Heart left ventricle (tissue), 16 donors: ENCODE data around the gene NFKBIE. TPM values are rescaled to one million over a fixed set of nuclear protein-coding genes. Genes with fewer than 3 reads are reported as not detected.
A peak's percentile ranks its signal among the peaks of the same experiment; 100 is the strongest.

Source experiments
- ATAC-seq, 4 donors: fragments of 200-7000 bp; cut with Tn5 transposase; one replicate each; pipeline ENCODE4 v1.9.1; 2020 to 2022; ENCODE audit warnings: moderate library complexity in 4 of 4, mild to moderate bottlenecking in 3 of 4, moderate number of reproducible peaks in 1 of 4
- DNase-seq, 5 donors: peaks; one replicate each; pipeline ENCODE4 v3.0.0-alpha.2; 2020
- H3K27ac ChIP-seq, 12 donors: fragments of 200-600 bp; sonication (generic) in 4 of 12; one replicate each; pipeline versions ENCODE4 v1.5.0 to v1.8.0; 2016 to 2022; ENCODE audit warnings: mild to moderate bottlenecking in 2 of 12
- H3K27me3 ChIP-seq, 9 donors: fragments of 200-600 bp; sonication (generic) in 2 of 9; one replicate each; pipeline versions ENCODE4 v1.5.1 to v1.8.0; 2016 to 2022; ENCODE audit warnings: mild to moderate bottlenecking in 3 of 9
- H3K36me3 ChIP-seq, 9 donors: fragments of 200-600 bp; sonication (generic) in 2 of 9; one replicate each; pipeline versions ENCODE4 v1.5.0 to v1.8.0; 2018 to 2022; ENCODE audit warnings: mild to moderate bottlenecking in 2 of 9
- H3K4me1 ChIP-seq, 12 donors: fragments of 200-600 bp; sonication (generic) in 4 of 12; one replicate each; pipeline versions ENCODE4 v1.5.0 to v1.8.0; 2016 to 2022; ENCODE audit warnings: mild to moderate bottlenecking in 3 of 12
- H3K4me3 ChIP-seq, 12 donors: fragments of 200-600 bp; sonication (generic) in 4 of 12; one replicate each; pipeline versions ENCODE4 v1.5.0 to v1.8.0; 2017 to 2022; ENCODE audit warnings: mild to moderate bottlenecking in 9 of 12, moderate library complexity in 4 of 12
- H3K9me3 ChIP-seq, 12 donors: fragments of 200-600 bp; sonication (generic) in 4 of 12; one replicate each; pipeline versions ENCODE4 v1.5.0 to v1.8.0; 2016 to 2022; ENCODE audit warnings: mild to moderate bottlenecking in 1 of 12
- POLR2A ChIP-seq, 2 donors: fragments of 450-650 bp; IDR thresholded peaks; one replicate each; pipeline ENCODE4 v1.6.1; 2017; ENCODE audit warnings: antibody characterized with exemption in 2 of 2, mild to moderate bottlenecking in 2 of 2, moderate library complexity in 2 of 2
- WGBS, 4 donors: extraction: QIAGEN DNeasy Blood & Tissue Kit in 2 of 4; methylation state at CpG; one replicate each; pipeline versions ENCODE4 v1.1.5 to v1.1.7; 2013 to 2018; 5-methylcytosine and 5-hydroxymethylcytosine counted together
- intact Hi-C, 10 donors: fragments of 100-400 bp; cut with DNase I; formaldehyde crosslinking; loops; one replicate each; pipeline versions ENCODE4 v1.11.1 to v1.14.2; 2022
- polyA plus RNA-seq, 2 donors: library from polyadenylated mRNA; stranded (reverse); fragments of 200-250 nt; gene quantifications; one replicate each; pipeline ENCODE4 v1.2.3, GENCODE V29; 2013
- total RNA-seq, 9 donors: library from RNA; depleted of rRNA in 2 of 9; stranded (reverse); fragments of >200 nt in 2 of 9; fragmentation: NEBNext Ultra II Directional in 3 of 9; extraction: Animal tissue kit (Norgen Biotek cat#: 25700) in 3 of 9; gene quantifications; one replicate each; pipeline versions ENCODE4 v1.1.0 to v1.2.4, GENCODE V29; 2016 to 2023
- TF ChIP-seq, protein P1 (sequence below), 12 donors: fragments of 200-600 bp; sonication (generic) in 4 of 12; IDR thresholded peaks; one replicate each; pipeline versions ENCODE4 v1.5.0 to v1.8.0; 2018 to 2022; ENCODE audit warnings: antibody characterized with exemption in 12 of 12, mild to moderate bottlenecking in 5 of 12
- donor health status: ischemic (EF 13 %, LVEDD 7.1; RV severe dilation, severe dysfunction).
- donor health status: healthy with polysubstance abuse.
- donor health status: DM: no; HTN: yes; CAD: no.
- donor health status: DM: no; HTN: no; CAD: no.
- donor health status: ischemic (EF 25% LVEDD 6.9; RV normal size, moderate dysfunction).
- donor health status: ischemic (EF 25% LVEDD 5.7; RV mildly dilated, moderate dysfunction).
- donor health status: healthy.
- donor health status: DM: yes; HTN: yes; CAD: no.
- donor health status: ischemic (EF 35%, LVEDD 5.7; RV mildly dilated, moderate dysfunction).
- donor health status: nonischemic (EF 11% LVEDD 7.7; RV severe dilation, severe dysfunction).
- donor health status: DM: yes; HTN: yes; CAD: no.
- donor health status: PGD.
- donor health status: ischemic (EF 29% LVEDD 5.4; RV normal size, mild dysfunction).
- donor health status: nonischemic (EF 23%, LVEDD 6.1; RV moderate dilation, normal function).

NFKBIE gene
- total and polyA plus RNA-seq, 11 donors, result 2.5 to 13.1 (median 4.0) TPM

DNA sequence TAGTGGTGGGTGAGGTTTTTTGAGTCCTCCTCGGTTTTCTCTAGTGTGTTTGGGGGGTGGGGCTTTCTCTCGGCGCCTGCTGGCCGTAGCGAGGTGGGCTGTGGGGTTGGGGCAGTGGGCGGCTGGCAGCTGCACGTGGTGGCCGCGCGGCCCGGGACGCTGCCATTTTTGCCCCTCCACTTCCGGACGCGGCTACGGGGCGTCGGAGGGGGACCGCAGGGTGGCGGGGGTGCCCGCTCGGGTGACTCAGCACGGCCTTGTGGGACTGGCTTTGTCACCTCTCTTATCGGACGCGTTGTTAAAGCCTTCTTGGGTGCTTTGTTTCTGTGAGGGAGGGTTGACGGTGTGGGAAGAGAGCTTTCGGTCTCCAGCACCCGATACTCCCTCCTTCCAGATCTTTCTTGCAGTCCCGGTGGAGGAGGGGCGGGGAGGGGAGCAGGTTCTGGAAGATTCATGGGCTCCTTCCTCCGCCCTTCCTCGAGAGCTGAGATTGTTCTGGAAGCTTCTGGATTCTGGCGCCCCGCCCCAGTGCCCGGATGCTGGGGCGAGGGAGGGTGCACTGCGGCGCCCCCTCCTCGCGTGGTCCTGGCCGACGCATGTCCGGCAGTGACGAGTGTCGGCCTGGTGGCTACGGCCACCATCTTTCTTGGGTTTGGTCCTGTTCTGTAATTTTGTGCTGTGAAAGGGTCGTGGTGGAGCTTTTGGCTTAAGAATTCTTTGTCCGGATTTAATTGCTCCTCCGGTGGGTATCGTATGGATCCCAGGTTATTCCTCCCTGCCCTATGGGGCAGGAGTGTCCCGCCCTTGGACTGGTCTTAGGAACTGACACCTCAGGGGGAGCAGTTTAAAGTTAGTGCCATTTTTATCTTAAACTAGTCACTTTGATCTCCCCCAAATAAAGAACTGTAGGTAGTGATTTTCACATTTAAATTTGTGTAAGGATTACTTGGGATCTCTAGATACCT is 17.7 kb downstream of the NFKBIE start:
- peak; percentile 80 to 87 (median 83) for DNase-seq
- intact Hi-C loops, result loop anchor here in 1 of 10 donors (10.0 kb wide), 2 partner anchors 473 to 613 kb away; partner anchors contain the start of genes MAD2L1BP and VEGFA

DNA sequence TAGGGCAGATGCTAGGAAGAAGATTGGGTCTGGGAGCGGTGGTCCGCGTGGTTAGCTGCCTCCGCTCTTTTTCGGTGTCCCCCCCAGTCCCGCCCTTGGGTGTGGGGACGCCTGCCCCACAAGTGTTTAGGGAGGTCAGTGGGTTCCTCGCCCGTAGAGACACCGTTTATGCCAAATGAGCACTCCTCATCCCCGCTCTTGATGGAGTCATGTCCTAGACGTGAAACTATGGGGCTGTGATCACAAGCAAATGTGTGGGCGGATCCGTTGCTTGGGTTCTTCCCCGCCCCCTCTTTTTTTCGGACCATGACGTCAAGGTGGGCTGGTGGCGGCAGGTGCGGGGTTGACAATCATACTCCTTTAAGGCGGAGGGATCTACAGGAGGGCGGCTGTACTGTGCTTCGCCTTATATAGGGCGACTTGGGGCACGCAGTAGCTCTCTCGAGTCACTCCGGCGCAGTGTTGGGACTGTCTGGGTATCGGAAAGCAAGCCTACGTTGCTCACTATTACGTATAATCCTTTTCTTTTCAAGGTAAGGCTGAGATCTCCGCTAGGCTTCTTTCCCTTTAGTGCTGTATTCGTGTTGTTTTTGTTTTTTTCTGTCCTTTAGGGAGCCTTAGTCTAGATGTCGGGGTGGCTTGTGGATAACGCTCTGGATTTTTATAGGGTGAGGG is 18.6 kb downstream of the NFKBIE start, which contains the start of gene HSP90AB1:
TSS of gene HSP90AB1 (plus strand) at position 439 of the 675 bp plus-strand sequence. CDS start 1,529 bp downstream, outside the sequence.
- 0% methylated on average over 30 to 34 of the region's 34 CpGs for WGBS, 4 donors
- TF ChIP-seq, protein P1, sequence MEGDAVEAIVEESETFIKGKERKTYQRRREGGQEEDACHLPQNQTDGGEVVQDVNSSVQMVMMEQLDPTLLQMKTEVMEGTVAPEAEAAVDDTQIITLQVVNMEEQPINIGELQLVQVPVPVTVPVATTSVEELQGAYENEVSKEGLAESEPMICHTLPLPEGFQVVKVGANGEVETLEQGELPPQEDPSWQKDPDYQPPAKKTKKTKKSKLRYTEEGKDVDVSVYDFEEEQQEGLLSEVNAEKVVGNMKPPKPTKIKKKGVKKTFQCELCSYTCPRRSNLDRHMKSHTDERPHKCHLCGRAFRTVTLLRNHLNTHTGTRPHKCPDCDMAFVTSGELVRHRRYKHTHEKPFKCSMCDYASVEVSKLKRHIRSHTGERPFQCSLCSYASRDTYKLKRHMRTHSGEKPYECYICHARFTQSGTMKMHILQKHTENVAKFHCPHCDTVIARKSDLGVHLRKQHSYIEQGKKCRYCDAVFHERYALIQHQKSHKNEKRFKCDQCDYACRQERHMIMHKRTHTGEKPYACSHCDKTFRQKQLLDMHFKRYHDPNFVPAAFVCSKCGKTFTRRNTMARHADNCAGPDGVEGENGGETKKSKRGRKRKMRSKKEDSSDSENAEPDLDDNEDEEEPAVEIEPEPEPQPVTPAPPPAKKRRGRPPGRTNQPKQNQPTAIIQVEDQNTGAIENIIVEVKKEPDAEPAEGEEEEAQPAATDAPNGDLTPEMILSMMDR (IDR thresholded peaks at IDR 0.05), result no peak
- peak; percentile 81 to 95 for TF ChIP-seq POLR2A (IDR thresholded peaks at IDR 0.05)
- H3K9me3 ChIP-seq, result no peaks in the 10 kb centered on the region
- peak within 1 kb of the TSS; percentile 90 to 100 (median 98) for H3K27ac ChIP-seq
- intact Hi-C loops, result loop anchor here in 2 of 10 donors (1.0 to 10.0 kb wide), 3 partner anchors 25 to 612 kb away; partner anchors contain the start of genes MAD2L1BP (in 1 of the 2) and VEGFA (in 1 of the 2)
- no peaks in the 10 kb centered on the region for H3K27me3 ChIP-seq
- ATAC-seq (peak; percentile 83 to 88 (median 86)), DNase-seq (peak; percentile 94 to 97 (median 95))
- peaks cover 0 to 45% (median 37%) of the 10 kb centered on the region in 12 donors for H3K4me1 ChIP-seq
- peaks cover 2 to 39% (median 35%) of the 10 kb centered on the region in 9 donors for H3K36me3 ChIP-seq
- H3K4me3 ChIP-seq, result peak within 1 kb of the TSS; percentile 69 to 98 (median 81)

More for the DNA sequence above, 17.7 kb downstream of the NFKBIE start:
- H3K9me3 ChIP-seq, result no peaks in the 10 kb centered on the region
- TF ChIP-seq, protein P1 (IDR thresholded peaks at IDR 0.05), result peak in 1 of 12 donors; percentile 4
- no peak for TF ChIP-seq POLR2A (IDR thresholded peaks at IDR 0.05)
- peak overlapping the region; percentile 90 to 100 (median 98) for H3K27ac ChIP-seq
- 0% methylated on average over 25 to 52 of the region's 52 CpGs for WGBS, 4 donors
- H3K36me3 ChIP-seq, result peaks cover 2 to 47% (median 43%) of the 10 kb centered on the region in 9 donors
- peaks cover 0 to 53% (median 38%) of the 10 kb centered on the region in 12 donors for H3K4me1 ChIP-seq
- peak; percentile 41 to 60 (median 60) for ATAC-seq
- H3K4me3 ChIP-seq, result peak overlapping the region; percentile 69 to 98 (median 81)
- H3K27me3 ChIP-seq, result no peaks in the 10 kb centered on the region

DNA sequence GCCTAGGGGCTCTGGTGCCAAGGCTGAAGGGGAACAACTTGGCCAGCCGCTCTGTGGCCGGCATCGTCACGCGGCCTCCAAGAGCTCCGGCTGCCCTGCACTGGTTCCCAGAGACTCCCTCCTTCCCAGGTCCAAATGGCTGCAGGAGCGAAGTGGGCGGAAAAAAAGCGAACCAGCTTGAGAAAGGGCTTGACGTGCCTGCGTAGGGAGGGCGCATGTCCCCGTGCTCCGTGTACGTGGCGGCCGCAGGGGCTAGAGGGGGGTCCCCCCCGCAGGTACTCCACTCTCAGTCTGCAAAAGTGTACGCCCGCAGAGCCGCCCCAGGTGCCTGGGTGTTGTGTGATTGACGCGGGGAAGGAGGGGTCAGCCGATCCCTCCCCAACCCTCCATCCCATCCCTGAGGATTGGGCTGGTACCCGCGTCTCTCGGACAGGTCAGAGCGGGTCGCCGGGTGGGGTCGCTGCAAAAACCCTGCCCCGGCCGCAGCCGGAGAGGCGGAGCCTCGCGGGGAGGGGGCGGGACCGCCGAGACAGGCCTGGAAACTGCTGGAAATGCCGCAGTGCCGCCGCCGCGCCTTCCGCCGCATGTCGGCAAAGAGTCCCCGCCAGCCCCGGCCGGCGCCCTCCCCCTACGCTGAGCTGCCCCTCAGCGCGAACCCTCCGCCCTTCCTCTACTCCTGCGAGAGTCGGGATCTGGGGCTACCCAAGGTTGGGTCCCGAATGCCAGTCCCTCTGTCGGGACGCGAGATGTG is 19.3 kb downstream of the NFKBIE start:
- DNase-seq, result peak; percentile 91 to 95 (median 94)
- intact Hi-C loops, result loop anchor here in 2 of 10 donors (1.0 to 10.0 kb wide), 3 partner anchors 25 to 611 kb away; partner anchors contain the start of genes MAD2L1BP (in 1 of the 2) and VEGFA (in 1 of the 2)
- H3K4me1 ChIP-seq, result peaks cover 0 to 38% (median 35%) of the 10 kb centered on the region in 12 donors
- 0 to 1% (median 1%) methylated on average over 41 to 62 of the region's 62 CpGs for WGBS, 4 donors
- peaks cover 2 to 32% (median 28%) of the 10 kb centered on the region in 9 donors for H3K36me3 ChIP-seq
- H3K27ac ChIP-seq, result peak overlapping the region; percentile 90 to 100 (median 98)
- peak overlapping the region; percentile 69 to 98 (median 81) for H3K4me3 ChIP-seq
- peak; percentile 57 to 85 (median 81) for ATAC-seq
- TF ChIP-seq, protein P1 (IDR thresholded peaks at IDR 0.05), result peak in 10 of 12 donors; percentile 9 to 61 (median 40)
- peak in 1 of 2 donors; percentile 18 for TF ChIP-seq POLR2A (IDR thresholded peaks at IDR 0.05)
- H3K9me3 ChIP-seq, result no peaks in the 10 kb centered on the region
- no peaks in the 10 kb centered on the region for H3K27me3 ChIP-seq
